T-helper 17 cell (primary cell): ENCODE results near the gene CLIC3. TPM values are rescaled to one million over a fixed set of nuclear protein-coding genes. Genes with fewer than 3 reads are reported as not detected.
"Not testable (repeated sequence)": the region's sequence is repeated elsewhere in the genome, so short reads cannot be mapped to it uniquely, and the experiment has no call there.

ENCODE experiments used
- ATAC-seq: fragments of 150-1000 bp; cut with Tn5 transposase; 2 replicates; pipeline ENCODE4 v1.10.0; 2021; ENCODE audit warnings: mild to moderate bottlenecking, moderate library complexity
- DNase-seq, 3 donors: peaks; one replicate each; pipeline versions ENCODE4 v3.0.0 to v3.0.0-alpha.2; 2020 to 2021
- H3K9me3 ChIP-seq: one replicate; pipeline ENCODE4 v1.7.0; 2013; ENCODE audit warnings: low read length, mild to moderate bottlenecking; ENCODE audit not compliant: control insufficient read depth, poor library complexity, severe bottlenecking
- H3K27ac Mint-ChIP-seq: one replicate; pipeline ENCODE4 v1.8.0; 2022; ENCODE audit warnings: mild to moderate bottlenecking, moderate library complexity, mixed read lengths
- H3K27me3 Mint-ChIP-seq: one replicate; pipeline ENCODE4 v1.8.0; 2022; ENCODE audit warnings: mixed read lengths
- H3K36me3 Mint-ChIP-seq: one replicate; pipeline ENCODE4 v1.8.0; 2022; ENCODE audit warnings: low read depth, mixed read lengths
- H3K4me1 Mint-ChIP-seq: one replicate; pipeline ENCODE4 v1.8.0; 2022; ENCODE audit warnings: mild to moderate bottlenecking, mixed read lengths
- H3K4me3 Mint-ChIP-seq: one replicate; pipeline ENCODE4 v1.8.0; 2022; ENCODE audit warnings: mild to moderate bottlenecking, moderate library complexity, mixed read lengths
- total RNA-seq, 4 donors: library from RNA in 2 of 4; stranded (reverse) in 2 of 4; gene quantifications; one replicate each; pipeline ENCODE4 v1.2.3 and lab custom pipeline; 2022 to 2026

CLIC3 gene
- total RNA-seq, 2 donors from 2014 or later = 1.9 to 2.1 TPM

GRCh38 chr9:137035937-137036336, 39.6 kb upstream of the CLIC3 start:
- Mint-ChIP-seq H3K36me3 (no peaks in the 10 kb centered on the region), H3K27me3 (no peaks in the 10 kb centered on the region), H3K27ac (no peak overlapping the region), H3K4me1 (peaks cover 21% of the 10 kb centered on the region), H3K4me3 (no peak overlapping the region)
- ATAC-seq = no peak
- no peaks in the 10 kb centered on the region for H3K9me3 ChIP-seq
- DNase-seq = no peak

- no peak for ATAC-seq
- H3K27ac Mint-ChIP-seq = peak overlapping the region; percentile 85
- DNase-seq = no peak
Measured at GRCh38 chr9:137035507-137035834, 39.1 kb upstream of the CLIC3 start.

GRCh38 chr9:137034709-137035506, 38.5 kb upstream of the CLIC3 start:
- Mint-ChIP-seq H3K27me3 (no peaks in the 10 kb centered on the region), H3K4me1 (peaks cover 28% of the 10 kb centered on the region), H3K4me3 (peak overlapping the region; percentile 87), H3K27ac (peak overlapping the region; percentile 85), H3K36me3 (no peaks in the 10 kb centered on the region)
- peak; percentile 79 to 86 (median 80) for DNase-seq
- H3K9me3 ChIP-seq = no peaks in the 10 kb centered on the region
- peak; percentile 79 for ATAC-seq

More at GRCh38 chr9:137035507-137035834, 39.1 kb upstream of the CLIC3 start:
- Mint-ChIP-seq H3K36me3 (no peaks in the 10 kb centered on the region), H3K4me1 (peaks cover 25% of the 10 kb centered on the region), H3K4me3 (peak overlapping the region; percentile 87), H3K27me3 (no peaks in the 10 kb centered on the region)
- no peaks in the 10 kb centered on the region for H3K9me3 ChIP-seq

- Mint-ChIP-seq H3K27ac (peak overlapping the region; percentile 85), H3K36me3 (no peaks in the 10 kb centered on the region), H3K4me1 (peaks cover 34% of the 10 kb centered on the region), H3K4me3 (peak overlapping the region; percentile 87), H3K27me3 (no peaks in the 10 kb centered on the region)
- no peak for DNase-seq
- ATAC-seq = no peak
- no peaks in the 10 kb centered on the region for H3K9me3 ChIP-seq
Measured at GRCh38 chr9:137034039-137034708, 37.8 kb upstream of the CLIC3 start.

GRCh38 chr9:137033481-137033880, 37.1 kb upstream of the CLIC3 start:
- DNase-seq, ATAC-seq, H3K9me3 ChIP-seq, H3K36me3 Mint-ChIP-seq, H3K27me3 Mint-ChIP-seq: not testable (repeated sequence)
- peak overlapping the region; percentile 79 for H3K4me3 Mint-ChIP-seq
- H3K4me1 Mint-ChIP-seq = peaks cover 35% of the 10 kb centered on the region
- H3K27ac Mint-ChIP-seq = peak overlapping the region; percentile 62

GRCh38 chr9:137032858-137033257, 36.5 kb upstream of the CLIC3 start:
- H3K27ac Mint-ChIP-seq = peak overlapping the region; percentile 62
- no peaks in the 10 kb centered on the region for H3K27me3 Mint-ChIP-seq
- DNase-seq (peak in 2 of 3 donors; percentile 38 to 41), ATAC-seq (peak; percentile 35)
- no peaks in the 10 kb centered on the region for H3K9me3 ChIP-seq
- peak overlapping the region; percentile 79 for H3K4me3 Mint-ChIP-seq
- H3K36me3 Mint-ChIP-seq = no peaks in the 10 kb centered on the region
- peaks cover 35% of the 10 kb centered on the region for H3K4me1 Mint-ChIP-seq

- DNase-seq = peak in 1 of 3 donors; percentile 35
- ATAC-seq = peak; percentile 14
- H3K36me3 Mint-ChIP-seq = no peaks in the 10 kb centered on the region
- no peaks in the 10 kb centered on the region for H3K27me3 Mint-ChIP-seq
- H3K4me1 Mint-ChIP-seq = peaks cover 38% of the 10 kb centered on the region
- peak within 1 kb of the TSS; percentile 87 for H3K27ac Mint-ChIP-seq
- no peaks in the 10 kb centered on the region for H3K9me3 ChIP-seq
- H3K4me3 Mint-ChIP-seq = peak within 1 kb of the TSS; percentile 94
Measured at GRCh38 chr9:137031904-137032640, 35.7 kb upstream of the CLIC3 start, which contains the start of gene FUT7. Gene FUT7 (minus strand): TSS chr9:137032088. CDS start chr9:137031991, 97 bp downstream.

- Mint-ChIP-seq H3K4me1 (peaks cover 43% of the 10 kb centered on the region), H3K4me3 (peak overlapping the region; percentile 94), H3K27ac (peak overlapping the region; percentile 87), H3K36me3 (no peaks in the 10 kb centered on the region), H3K27me3 (no peaks in the 10 kb centered on the region)
- DNase-seq = no peak
- no peaks in the 10 kb centered on the region for H3K9me3 ChIP-seq
- no peak for ATAC-seq
Measured at GRCh38 chr9:137030538-137031527, 34.5 kb upstream of the CLIC3 start.

GRCh38 chr9:137030006-137030405, 33.6 kb upstream of the CLIC3 start:
- Mint-ChIP-seq H3K27ac (peak overlapping the region; percentile 87), H3K4me1 (peaks cover 38% of the 10 kb centered on the region), H3K27me3 (no peaks in the 10 kb centered on the region), H3K36me3 (no peaks in the 10 kb centered on the region), H3K4me3 (peak overlapping the region; percentile 94)
- H3K9me3 ChIP-seq = no peaks in the 10 kb centered on the region
- no peak for ATAC-seq
- DNase-seq = no peak

- H3K9me3 ChIP-seq = no peaks in the 10 kb centered on the region
- Mint-ChIP-seq H3K27ac (peak overlapping the region; percentile 87), H3K4me1 (peaks cover 31% of the 10 kb centered on the region), H3K27me3 (no peaks in the 10 kb centered on the region), H3K36me3 (no peaks in the 10 kb centered on the region), H3K4me3 (peak overlapping the region; percentile 94)
- DNase-seq (peak; percentile 59 to 72 (median 61)), ATAC-seq (peak; percentile 45)
Measured at GRCh38 chr9:137029058-137029936, 32.9 kb upstream of the CLIC3 start.

- H3K27me3 Mint-ChIP-seq = no peaks in the 10 kb centered on the region
- peak overlapping the region; percentile 94 for H3K4me3 Mint-ChIP-seq
- no peaks in the 10 kb centered on the region for H3K9me3 ChIP-seq
- peaks cover 31% of the 10 kb centered on the region for H3K4me1 Mint-ChIP-seq
- peak overlapping the region; percentile 87 for H3K27ac Mint-ChIP-seq
- ATAC-seq (peak; percentile 69), DNase-seq (peak; percentile 64 to 84 (median 75))
- H3K36me3 Mint-ChIP-seq = no peaks in the 10 kb centered on the region
Measured at GRCh38 chr9:137028263-137029057, 32.1 kb upstream of the CLIC3 start.
